ENCODE measurements around the gene DOCK2.

Gene DOCK2

DNA sequence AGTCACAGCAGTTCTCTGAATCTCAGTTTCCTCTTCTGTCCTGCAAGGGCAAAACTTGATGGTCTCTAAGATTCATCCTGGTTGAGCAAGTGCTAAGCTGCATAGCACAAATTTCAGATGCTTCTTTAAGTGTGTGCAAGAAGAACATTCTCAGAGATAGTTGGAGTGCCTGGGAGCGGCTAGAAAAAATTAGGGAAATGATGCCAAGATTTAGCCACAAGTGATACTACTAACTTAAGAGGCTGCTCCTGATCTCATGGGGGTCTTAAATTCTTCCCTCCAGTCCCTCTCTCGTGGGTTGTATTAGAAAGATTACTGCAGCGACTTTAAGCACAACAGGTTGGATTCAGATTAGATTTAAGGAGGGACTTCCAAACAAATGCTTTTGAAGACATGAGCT, 319.1 kb downstream of the DOCK2 start:
- no peak for DNase-seq

DNA sequence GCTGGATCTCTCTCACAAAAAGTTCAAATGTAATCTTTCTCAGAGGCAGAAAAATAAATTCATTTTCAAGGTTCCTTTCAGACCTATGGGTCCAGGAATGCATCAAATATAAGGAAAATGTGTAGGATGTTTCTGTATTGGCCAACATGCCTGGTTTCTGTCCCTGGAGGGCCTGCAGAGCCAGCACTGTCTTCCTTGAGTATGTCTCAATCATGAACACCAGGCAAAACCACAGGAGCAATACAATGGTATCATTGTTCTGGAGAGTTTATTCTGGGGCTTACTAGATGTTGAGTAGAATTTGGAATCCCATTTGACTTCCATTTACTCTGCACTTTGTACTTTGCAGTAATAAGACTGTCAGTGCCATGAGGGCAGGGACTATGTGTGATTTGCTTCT, 319.7 kb downstream of the DOCK2 start:
- no peak for DNase-seq

DNA sequence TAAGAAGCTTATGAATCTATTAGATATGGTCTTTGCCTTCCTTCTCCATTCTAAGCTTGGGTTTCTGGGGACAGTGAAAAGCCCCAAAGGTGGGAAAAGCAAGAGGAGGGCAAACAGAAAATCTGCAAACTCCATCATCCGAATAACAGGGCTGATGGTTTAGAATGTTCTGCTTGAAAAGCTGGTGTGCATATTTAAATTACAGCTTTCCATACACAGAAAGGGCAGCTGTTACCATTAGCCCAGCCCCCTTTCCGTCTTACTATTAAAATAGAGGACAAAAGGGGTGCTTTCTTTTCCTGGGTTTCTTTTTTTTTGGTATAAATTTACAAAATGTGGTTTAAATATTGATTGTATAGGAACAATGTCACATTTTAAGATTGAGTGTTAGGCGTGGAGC, 321.2 kb downstream of the DOCK2 start:
- no peak for DNase-seq

DNA sequence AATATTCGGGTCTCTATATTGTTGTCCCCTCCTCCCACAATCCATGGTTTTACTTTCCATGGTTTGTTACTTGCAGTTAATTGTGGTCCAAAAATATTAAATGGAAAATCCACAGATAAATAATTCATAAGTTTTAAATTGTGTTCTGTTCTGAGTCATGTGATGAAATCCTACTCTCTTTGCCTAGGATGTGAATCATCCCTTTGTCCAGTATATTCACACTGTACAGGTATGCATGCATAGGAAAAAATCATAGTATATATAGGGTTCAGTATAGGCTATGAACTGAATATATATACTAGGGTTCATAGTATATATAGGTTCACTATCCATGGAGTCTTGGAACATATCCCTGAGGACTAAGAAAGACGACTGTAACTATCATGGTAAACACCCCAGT, 323.6 kb downstream of the DOCK2 start:
- DNase-seq, result no peak

DNA sequence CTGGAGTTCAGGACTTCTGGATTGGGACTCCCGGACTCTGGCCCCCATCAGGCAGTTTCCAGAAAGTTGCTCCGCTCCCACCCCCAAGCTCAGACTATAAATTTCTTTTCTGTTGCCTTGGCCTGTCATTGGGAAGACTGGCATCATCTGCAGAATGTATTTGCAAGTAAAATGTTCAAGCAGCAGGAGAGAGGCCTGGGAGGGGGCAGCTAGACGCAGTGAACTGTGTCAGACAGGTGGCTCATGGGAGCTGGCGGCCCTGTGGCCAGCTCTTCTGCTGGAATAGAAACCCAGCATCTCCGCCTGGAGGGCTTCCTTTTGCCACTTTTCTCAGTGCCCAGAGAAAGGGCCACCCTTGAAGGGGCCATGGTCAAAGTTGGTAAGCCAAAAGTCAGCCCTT, 327.2 kb downstream of the DOCK2 start:
- DNase-seq, result no peak

DNA sequence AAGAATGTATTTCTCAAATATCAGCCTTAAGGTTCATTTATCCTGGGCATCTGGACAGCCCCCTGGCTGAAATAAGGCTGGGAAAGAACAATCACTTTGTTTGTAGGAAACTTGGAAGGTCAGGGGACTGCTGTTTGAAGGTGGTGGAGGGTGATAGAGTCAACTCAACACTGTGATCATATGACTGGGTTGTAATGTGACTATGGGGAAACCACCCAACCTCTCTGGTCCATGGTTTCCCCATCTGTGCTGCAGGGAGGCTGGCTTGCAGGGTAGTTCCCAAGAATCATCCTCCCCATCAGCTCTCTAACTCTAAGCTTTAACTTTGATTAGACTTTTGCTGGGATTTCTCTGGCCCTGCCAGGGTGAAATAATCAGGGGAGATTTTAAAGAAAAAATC, 333.3 kb downstream of the DOCK2 start:
- no peak for DNase-seq

DNA sequence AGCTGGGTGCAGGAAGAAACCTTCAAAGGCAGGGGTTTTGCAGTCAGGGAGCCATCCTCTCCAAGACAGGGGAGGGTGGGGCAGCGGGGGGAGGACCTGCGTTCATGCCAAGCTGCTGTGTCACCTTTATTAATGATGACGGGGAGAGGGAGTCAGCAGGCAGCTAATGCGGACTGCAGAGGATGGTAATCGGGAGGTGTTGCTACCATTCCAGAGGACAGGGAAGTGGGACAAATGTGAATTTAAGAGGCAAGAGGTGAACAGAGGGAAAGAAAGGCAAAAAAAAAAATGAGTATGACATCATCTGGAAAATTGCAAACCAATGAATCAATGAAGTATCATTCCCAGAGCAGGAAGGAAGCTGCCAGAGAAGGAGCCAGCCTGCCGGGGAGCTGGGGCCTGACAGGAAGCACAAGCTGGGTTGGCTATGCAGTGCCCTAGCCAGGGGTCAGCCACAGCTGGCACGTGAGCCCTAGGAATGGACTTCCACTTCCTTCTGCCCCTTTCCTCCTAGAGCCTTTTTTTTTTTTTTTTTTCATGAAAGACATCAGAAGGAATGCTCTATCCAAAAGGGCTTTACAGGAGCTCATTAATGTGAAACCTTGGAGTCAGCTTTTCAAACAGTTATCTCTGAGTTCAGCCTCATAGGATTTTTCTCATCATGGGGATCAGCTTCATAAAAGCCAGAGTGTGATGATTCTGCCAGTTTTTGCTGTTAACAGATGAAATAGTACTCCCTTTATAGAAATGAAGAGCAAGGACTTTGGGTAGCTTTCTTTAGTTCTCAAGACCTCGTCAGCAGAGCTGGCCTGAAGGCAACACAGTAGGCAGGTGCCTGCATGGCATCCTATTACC, 334.1 kb downstream of the DOCK2 start:
- no peak for DNase-seq

DNA sequence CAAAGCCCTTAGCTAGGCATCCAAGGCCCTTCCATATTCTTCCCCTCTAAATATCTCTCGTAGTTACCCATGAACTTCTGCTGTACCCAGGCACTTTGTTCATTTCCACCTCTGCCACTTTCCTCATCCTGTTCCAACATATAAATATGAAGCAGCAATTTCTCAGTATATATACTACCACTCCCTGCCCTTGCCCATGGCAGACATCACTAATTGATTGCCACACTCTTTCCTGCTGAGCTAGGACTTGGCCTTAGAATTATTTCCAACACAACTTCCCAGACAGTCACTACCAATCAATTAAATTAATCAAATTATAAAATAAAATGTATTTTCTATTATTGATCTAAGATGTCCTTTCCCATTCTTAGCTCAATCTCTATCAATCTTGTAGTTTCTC, 334.7 kb downstream of the DOCK2 start:
- DNase-seq, result no peak

DNA sequence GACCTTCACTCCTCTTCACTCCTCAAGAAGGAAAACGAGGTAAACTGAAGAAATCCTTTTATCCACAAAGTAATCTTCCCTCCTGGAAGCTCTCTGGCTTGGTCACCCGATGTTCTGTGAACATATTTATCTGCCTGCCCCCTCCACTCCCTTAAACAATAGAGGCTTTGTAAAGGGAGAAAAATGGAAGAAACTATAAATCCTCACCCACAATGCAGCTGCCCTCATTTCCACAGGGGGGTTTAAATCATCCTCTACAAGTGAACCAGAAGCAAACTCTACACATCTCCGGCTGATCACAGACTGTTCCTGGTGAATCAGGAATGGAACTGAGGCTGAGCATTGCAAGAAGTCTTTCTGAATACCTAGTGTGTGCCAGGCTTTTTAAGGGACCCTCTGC, 336.0 kb downstream of the DOCK2 start:
- DNase-seq, result no peak

DNA sequence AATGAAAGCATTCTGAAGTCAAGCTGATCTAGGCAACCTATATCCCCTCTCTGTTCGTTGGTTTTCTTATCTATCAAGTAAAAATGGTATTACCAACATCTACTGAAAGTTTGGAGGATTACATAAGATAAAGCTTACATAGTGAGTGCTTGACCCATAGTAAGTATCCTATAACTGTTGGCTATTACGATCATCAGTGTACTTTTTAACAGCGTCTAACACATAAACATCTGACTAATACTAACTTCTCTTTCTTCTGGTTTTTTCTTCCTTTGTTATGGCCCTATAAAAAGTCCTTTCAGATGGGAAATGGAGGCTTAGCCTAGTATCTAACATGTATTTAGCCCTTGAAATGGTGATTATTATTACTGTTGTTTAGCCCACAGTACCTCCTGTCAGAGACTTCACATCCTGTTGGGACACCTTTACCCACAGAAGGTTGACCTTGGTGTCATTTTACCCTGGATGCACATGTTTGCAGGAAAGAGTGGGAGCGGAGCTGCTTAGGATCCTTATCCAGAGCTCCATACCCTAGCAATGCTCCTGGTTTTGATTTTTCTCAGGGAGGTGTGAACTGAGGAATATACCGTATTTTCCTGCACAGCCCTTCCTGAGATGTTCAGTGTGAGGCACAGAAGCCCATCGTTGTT, 337.2 kb downstream of the DOCK2 start:
- DNase-seq, result no peak

DNA sequence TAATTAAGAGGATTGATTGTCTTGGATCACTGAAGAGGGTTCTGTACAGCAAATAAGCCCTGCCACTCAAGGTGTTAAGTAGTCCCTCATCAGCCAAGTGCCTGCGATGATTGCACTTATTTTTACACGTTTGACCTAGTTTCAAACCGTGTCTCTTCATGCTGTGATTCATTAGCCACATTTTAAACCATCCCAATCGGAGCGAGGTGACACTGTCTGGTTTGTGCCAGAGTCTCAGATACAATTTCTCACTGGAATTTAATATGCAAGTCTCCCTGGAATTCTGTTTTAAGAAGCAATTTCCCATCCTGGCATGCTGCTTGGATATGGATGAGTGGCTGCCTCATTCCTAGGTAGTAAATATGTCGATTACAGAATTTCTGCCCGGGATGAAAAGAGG, 341.6 kb downstream of the DOCK2 start:
- DNase-seq, result no peak

DNA sequence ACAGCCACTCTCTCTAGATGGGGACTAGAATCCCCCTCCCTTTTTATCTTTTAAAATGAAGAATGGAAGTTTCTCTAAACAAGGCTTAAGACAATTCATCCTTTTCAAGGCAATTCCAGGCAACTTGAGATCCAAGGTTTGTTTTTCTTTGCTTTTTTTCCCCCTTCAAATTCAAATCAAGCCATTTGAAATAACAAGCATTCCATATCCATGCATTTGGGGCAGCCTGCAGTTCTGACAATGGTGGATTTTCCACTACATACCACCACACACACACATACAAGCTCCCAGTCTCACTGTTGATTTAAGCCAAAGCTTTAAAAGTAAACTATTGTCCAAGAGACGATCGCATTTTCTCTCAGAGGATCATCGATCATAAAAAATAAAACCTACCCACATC, 342.8 kb downstream of the DOCK2 start:
- no peak for DNase-seq

DNA sequence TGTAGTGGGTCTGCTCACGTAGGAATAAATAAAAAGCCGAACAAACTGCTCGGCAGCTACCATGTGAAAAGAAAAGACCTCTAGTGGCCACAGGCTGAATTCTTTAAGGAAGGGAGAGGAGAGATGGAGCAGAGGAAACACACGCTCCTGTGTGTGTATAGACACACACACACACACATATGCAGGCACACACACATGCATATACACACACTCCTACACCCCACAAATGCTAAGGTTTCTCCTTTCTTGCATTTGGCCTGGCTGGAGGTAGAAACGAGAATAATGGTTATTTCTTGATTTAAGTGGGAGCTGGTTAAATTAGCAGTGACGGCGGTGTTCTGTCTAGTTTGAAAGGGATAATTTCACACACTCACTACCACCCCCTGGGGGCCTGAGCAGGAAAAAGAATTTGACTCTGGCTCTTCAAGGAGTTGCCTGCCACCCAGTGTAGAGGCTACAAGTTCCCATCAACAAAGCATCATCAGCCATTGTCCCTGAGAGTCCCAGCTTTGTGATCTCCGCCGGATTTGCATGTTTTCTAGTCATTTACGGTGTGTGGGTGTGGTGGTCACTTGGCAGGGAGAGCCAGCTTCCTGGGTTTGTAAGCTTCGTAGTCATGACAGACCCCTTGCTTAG, 343.5 kb downstream of the DOCK2 start, which contains the start of gene INSYN2B:
Gene INSYN2B, minus strand, starts transcription at position 78 of the 636 bp plus-strand sequence. CDS start 96,597 bp downstream, outside the sequence.
- peak; percentile 82 for DNase-seq

DNA sequence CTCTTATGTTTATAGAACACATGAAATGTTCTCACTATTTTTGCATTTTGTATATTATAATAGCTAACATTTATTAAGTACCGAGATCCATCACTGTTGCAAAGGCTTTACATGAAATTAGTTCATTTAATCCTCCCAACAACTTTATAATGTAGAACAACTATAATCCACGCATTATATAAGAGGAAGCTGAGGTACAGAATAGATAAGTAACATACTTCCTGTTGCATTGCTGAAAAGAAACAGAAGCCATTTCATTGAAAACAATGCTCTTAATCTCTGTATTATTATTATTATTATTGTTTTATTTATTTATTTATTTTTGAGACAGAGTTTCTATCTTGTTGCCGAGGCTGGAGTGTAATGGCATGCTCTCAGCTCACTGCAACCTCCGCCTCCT, 351.1 kb downstream of the DOCK2 start:
- no peak for DNase-seq

DNA sequence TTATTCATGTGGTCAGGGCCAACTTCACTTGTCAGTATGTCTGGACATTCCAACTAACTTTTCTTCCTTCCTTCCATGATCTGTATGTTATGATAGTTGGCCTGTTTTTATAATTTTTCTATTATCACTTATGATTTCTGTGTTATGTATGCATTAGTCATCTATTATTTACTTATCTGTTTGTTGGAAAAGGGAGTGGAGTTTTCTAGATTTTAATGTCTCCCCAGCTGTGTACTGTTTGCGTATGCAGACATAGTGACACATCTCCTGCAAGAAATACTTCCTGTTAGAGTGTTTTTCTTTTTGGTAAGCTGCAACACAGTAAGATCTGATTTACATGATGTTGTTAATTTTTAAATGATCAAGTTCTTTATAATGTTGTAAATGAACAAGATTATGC, 351.9 kb downstream of the DOCK2 start:
- no peak for DNase-seq

DNA sequence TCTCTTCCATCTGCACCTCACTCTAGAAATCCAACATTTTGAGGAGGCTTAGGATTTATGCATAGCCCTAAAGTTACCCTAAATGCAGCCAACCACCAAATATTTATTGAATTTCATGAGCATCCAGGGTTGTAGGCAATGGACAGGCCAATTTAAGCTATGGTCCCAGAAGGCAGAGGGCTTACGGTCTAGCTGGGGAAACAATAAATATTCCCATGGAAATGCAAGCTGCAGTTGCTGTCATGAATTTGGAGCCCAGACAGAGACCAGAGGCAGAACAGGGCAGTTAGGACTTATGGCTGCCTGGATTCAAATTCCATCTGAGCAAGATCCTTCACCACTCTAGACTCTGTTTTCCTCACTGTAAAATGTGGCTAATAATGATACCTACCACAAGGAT, 352.3 kb downstream of the DOCK2 start:
- DNase-seq, result no peak

DNA sequence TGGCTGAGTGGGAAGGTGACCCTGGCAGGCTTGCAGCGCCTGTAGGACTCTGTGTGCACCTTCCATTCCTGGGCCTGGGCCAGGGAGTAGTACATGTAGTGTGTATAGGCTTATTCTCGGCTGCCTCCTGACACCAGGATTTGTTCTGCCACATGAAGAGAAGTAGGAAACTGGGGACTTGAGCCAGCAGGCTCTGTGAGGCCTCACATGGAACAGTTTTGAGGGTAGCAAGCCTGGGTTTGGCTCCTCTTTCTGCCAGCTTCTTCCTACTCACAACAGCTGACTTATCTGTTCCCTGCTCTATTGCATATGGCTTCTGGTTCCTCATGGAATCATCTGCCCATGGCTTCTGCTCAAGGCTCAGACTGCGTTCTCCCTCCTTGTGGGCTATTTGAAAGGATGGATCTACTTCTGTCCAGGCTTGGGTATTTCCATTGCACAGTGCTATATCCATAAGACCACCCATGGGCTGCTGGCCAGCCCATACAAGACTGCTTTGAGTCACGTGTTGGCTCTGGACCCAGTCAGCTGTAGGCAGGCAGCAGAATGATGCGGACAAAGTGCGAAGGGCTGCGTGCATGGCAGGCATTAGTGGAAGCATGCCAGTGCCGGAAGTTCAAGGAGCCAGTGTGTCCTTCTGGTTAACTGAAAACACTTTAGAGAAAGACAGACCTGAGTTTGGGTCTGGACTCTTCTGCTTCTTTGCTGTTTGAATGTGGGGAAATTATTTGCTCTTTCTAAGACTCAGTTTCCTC, 354.2 kb downstream of the DOCK2 start:
- DNase-seq, result no peak

DNA sequence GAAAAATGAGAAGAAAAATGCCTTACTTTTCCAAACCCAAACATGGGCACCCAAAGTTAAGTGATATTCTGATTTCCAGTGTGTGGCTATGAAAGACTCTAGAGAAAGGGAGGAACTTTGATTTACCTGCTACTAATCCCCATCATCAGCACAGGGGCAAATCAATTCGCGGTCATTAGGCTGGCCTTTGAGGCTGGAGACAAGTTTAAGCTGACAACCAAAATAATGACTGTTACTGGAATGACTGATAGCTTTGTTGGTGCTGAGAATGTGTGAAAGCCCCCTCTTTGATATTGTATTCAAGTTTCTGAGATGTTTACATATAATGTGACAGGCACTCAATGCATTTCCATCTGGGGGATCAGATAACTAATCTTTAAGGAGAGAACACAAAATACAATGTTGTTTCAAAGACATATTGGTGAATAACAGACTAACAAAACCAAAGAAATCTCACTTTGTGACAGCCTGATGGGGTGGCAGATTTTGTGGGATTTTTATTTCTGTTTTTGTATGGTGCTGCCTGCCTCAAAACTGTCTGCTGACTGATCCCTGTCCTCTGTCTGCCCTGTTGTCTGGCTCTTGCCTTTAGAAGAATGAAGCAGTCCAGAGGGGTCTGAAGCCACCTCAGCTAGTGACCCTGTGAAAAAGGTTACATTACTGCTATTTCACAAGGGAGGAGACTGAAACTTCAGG, 355.9 kb downstream of the DOCK2 start:
- no peak for DNase-seq

DNA sequence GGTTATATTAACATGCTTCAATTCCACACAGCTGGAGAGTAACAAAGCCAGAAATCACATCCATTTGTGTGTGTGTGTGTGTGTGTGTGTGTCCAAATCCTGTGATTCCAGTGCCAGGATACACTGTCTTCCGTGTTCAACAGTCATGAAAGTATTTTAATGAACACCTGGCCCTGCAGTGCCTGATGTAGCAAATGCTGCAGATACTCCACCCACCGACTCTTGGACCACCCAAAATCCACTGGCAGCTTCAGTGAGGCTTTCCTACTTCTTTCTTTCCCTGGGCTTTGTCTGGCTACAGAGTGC, 356.4 kb downstream of the DOCK2 start:
- DNase-seq, result peak; percentile 47

DNA sequence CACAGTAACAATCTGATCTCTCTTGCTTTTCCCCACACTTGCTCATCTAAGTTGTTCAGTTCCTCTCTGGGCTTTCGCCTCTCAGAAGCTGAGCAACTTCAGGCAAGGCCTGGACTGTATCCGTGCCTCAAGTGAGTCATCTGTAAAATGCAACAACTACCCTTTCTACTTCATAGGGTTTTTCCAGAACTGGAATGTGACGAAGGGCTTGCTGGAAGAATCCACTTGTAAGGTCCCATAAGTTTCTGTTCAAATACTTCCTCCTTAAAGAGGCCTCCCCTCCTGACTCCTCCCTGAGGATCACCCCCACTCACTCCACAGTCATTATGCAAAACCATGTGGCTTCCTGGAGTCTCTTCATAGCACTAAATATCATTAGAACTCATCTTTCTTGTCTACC, 360.7 kb downstream of the DOCK2 start:
- no peak for DNase-seq

DNA sequence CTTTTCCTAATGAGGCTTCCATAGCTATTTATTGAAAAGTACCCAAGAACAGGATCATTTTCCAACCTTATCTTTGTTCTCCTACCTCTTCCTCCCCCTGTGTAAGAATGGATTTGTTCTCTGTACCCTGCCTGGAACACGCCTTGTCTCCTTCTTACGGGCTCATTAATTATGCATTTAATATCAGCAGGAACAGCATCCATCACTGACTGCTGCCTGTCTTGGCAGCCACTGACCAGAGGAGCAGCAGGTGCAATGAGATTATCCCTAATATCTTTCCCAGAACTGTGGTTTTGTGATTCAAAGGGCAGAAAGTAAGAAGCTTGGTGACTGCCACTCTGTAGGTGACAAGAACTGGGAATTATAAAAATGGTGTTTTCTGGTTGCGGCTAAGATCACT, 362.5 kb downstream of the DOCK2 start:
- DNase-seq, result no peak

DNA sequence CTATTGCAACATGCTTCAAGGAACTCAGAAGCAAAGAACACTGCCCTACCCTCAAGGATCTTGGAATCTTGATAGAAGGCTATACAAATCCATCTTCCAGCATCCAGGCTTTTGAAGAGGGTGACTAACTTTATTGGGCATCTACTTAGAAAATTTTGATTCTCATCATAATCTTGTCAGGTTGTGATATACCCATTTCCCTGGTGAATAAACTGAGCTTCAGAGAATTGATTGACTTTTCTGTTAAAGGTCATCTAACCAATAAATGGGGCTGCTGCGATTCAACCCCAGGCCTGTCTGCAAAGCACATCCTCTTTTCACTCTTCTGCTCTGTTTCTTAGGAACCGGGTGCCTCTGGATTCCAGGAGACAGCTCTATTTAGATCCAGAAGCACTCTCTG, 363.1 kb downstream of the DOCK2 start:
- DNase-seq, result no peak

DNA sequence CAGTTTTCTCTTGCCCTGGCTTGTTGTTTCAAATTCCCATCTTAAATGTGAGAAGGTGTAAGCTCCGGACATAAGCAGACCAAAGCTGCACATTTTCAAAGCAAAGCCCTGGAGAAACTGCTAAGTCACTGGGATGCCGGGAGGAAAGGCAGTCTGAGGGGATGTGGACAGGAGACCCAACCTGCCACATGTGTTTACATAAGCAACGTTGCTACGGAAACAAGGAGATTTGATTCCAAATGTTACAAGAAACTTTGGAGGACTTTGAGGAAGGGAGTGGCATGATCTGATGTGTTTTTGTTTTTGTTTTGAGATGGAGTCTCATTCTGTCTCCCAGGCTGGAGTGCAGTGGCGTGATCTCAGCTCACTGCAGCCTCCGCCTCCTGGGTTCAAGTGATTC, 368.9 kb downstream of the DOCK2 start:
- DNase-seq, result no peak
